Testis (tissue), 3 donors: ENCODE data around the gene COQ9. TPM values are rescaled to one million over a fixed set of nuclear protein-coding genes. Genes with fewer than 3 reads are reported as not detected.
"Not testable (repeated sequence)": the region's sequence is repeated elsewhere in the genome, so short reads cannot be mapped to it uniquely, and the experiment has no call there.

Experiments used
- DNase-seq: peaks from one replicate; pipeline ENCODE4 v3.0.0-alpha.2; 2019
- H3K27ac ChIP-seq, 2 donors: fragments of 200-600 bp; sonication (generic); one replicate each; pipeline ENCODE4 v1.5.1; 2019
- H3K27me3 ChIP-seq: fragments of 200-600 bp; sonication (generic); one replicate; pipeline ENCODE4 v1.5.1; 2019
- H3K36me3 ChIP-seq: fragments of 200-600 bp; sonication (generic); one replicate; pipeline ENCODE4 v1.5.1; 2017; ENCODE audit warnings: low read depth; ENCODE audit errors: missing control alignments
- H3K4me1 ChIP-seq: fragments of 200-600 bp; sonication (generic); one replicate; pipeline ENCODE4 v1.5.1; 2019
- H3K4me3 ChIP-seq, 2 donors: fragments of 200-600 bp; sonication (generic); one replicate each; pipeline ENCODE4 v1.5.1; 2017 to 2019
- H3K9me3 ChIP-seq: fragments of 200-600 bp; sonication (generic); one replicate; pipeline ENCODE4 v1.5.1; 2017
- POLR2A ChIP-seq: fragments of 450-650 bp; IDR thresholded peaks from one replicate; pipeline ENCODE4 v1.6.1; 2017; ENCODE audit warnings: antibody characterized with exemption, mild to moderate bottlenecking, moderate library complexity
- WGBS, 2 donors: methylation state at CpG; one replicate each; pipeline ENCODE4 v1.1.5; 2018; 5-methylcytosine and 5-hydroxymethylcytosine counted together
- intact Hi-C: fragments of 100-400 bp; cut with DNase I; formaldehyde crosslinking; loops from one replicate; pipeline ENCODE4 v1.15.1; 2023; ENCODE audit warnings: low total_unique reads
- polyA plus RNA-seq: library from polyadenylated mRNA; stranded (reverse); fragments of 350-450 nt; fragmentation: Illumina TruSeq; extraction: RNeasy Lipid Tissue Mini Kit (QIAGEN cat#74804); gene quantifications from one replicate; pipeline ENCODE4 v1.2.3, GENCODE V29; 2014; ENCODE audit warnings: low read depth, low replicate concordance; ENCODE audit not compliant: insufficient read depth
- total RNA-seq, 2 donors: library from RNA; depleted of rRNA; stranded (reverse); fragments of >200 nt; gene quantifications; one replicate each; pipeline ENCODE4 v1.2.3, GENCODE V29; 2016
- TF ChIP-seq, protein P1 (sequence below), 3 experiments: fragments of 450-650 bp in 2 of 3; fragments of 200-600 bp in 1 of 3; sonication (generic) in 1 of 3; IDR thresholded peaks; one replicate each; pipeline ENCODE4 v1.5.1; 2016 to 2019; ENCODE audit warnings: antibody characterized with exemption in 3 of 3, mild to moderate bottlenecking in 2 of 3, moderate library complexity in 1 of 3

Gene COQ9
- total and polyA plus RNA-seq, 3 donors from 2014 or later: 74.1 to 93.5 (median 77.1) TPM

GRCh38 chr16:57430955-57431354 is 16.3 kb upstream of the COQ9 start:
- H3K36me3 ChIP-seq: no peaks in the 10 kb centered on the region
- no peaks in the 10 kb centered on the region for H3K4me1 ChIP-seq
- no peaks in the 10 kb centered on the region for H3K27me3 ChIP-seq
- WGBS, 2 donors: 96% methylated on average over 5 of the region's 5 CpGs
- DNase-seq: no peak
- intact Hi-C loops: no loop called here
- no peak for TF ChIP-seq POLR2A
- TF ChIP-seq, protein P1, sequence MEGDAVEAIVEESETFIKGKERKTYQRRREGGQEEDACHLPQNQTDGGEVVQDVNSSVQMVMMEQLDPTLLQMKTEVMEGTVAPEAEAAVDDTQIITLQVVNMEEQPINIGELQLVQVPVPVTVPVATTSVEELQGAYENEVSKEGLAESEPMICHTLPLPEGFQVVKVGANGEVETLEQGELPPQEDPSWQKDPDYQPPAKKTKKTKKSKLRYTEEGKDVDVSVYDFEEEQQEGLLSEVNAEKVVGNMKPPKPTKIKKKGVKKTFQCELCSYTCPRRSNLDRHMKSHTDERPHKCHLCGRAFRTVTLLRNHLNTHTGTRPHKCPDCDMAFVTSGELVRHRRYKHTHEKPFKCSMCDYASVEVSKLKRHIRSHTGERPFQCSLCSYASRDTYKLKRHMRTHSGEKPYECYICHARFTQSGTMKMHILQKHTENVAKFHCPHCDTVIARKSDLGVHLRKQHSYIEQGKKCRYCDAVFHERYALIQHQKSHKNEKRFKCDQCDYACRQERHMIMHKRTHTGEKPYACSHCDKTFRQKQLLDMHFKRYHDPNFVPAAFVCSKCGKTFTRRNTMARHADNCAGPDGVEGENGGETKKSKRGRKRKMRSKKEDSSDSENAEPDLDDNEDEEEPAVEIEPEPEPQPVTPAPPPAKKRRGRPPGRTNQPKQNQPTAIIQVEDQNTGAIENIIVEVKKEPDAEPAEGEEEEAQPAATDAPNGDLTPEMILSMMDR (IDR thresholded peaks at IDR 0.05): no peak
- no peak overlapping the region for H3K27ac ChIP-seq
- H3K9me3 ChIP-seq: no peaks in the 10 kb centered on the region
- no peak overlapping the region for H3K4me3 ChIP-seq

- Histone ChIP-seq H3K36me3 (no peaks in the 10 kb centered on the region), H3K4me3 (no peak overlapping the region), H3K27me3 (no peaks in the 10 kb centered on the region), H3K4me1 (no peaks in the 10 kb centered on the region), H3K9me3 (no peaks in the 10 kb centered on the region), H3K27ac (no peak overlapping the region)
- WGBS, 2 donors: 95 to 96% methylated on average over 2 of the region's 2 CpGs
- DNase-seq: no peak
- intact Hi-C loops: no loop called here
- TF ChIP-seq, protein P1 (IDR thresholded peaks at IDR 0.05): no peak
- no peak for TF ChIP-seq POLR2A
These were observed 14.8 kb upstream of the COQ9 start for GRCh38 chr16:57432505-57432904.

GRCh38 chr16:57432989-57433388 is 14.3 kb upstream of the COQ9 start:
- TF ChIP-seq POLR2A: no peak
- TF ChIP-seq, protein P1 (IDR thresholded peaks at IDR 0.05): no peak
- Histone ChIP-seq H3K27ac (no peak overlapping the region), H3K4me1 (no peaks in the 10 kb centered on the region), H3K27me3 (no peaks in the 10 kb centered on the region), H3K9me3 (no peaks in the 10 kb centered on the region), H3K4me3 (no peak overlapping the region), H3K36me3 (no peaks in the 10 kb centered on the region)
- DNase-seq: no peak
- WGBS, 2 donors: 91 to 93% methylated on average over 3 of the region's 3 CpGs
- intact Hi-C loops: no loop called here

- TF ChIP-seq, protein P1 (IDR thresholded peaks at IDR 0.05): no peak
- no peak for TF ChIP-seq POLR2A
- H3K9me3 ChIP-seq: no peaks in the 10 kb centered on the region
- DNase-seq: no peak
- no peaks in the 10 kb centered on the region for H3K27me3 ChIP-seq
- no peak overlapping the region for H3K4me3 ChIP-seq
- 95 to 96% methylated on average over 2 of the region's 2 CpGs for WGBS, 2 donors
- intact Hi-C loops: no loop called here
- H3K27ac ChIP-seq: no peak overlapping the region
- no peaks in the 10 kb centered on the region for H3K36me3 ChIP-seq
- H3K4me1 ChIP-seq: no peaks in the 10 kb centered on the region
These were observed 13.3 kb upstream of the COQ9 start for GRCh38 chr16:57434003-57434402.

- Histone ChIP-seq H3K27me3 (no peaks in the 10 kb centered on the region), H3K9me3 (no peaks in the 10 kb centered on the region), H3K4me1 (no peaks in the 10 kb centered on the region), H3K4me3 (no peak overlapping the region), H3K36me3 (no peaks in the 10 kb centered on the region), H3K27ac (no peak overlapping the region)
- TF ChIP-seq, protein P1 (IDR thresholded peaks at IDR 0.05): no peak
- TF ChIP-seq POLR2A: no peak
- intact Hi-C loops: no loop called here
- 91 to 95% methylated on average over 1 of the region's 1 CpG for WGBS, 2 donors
- no peak for DNase-seq
These were observed 11.4 kb upstream of the COQ9 start for GRCh38 chr16:57435838-57436237.

DNA sequence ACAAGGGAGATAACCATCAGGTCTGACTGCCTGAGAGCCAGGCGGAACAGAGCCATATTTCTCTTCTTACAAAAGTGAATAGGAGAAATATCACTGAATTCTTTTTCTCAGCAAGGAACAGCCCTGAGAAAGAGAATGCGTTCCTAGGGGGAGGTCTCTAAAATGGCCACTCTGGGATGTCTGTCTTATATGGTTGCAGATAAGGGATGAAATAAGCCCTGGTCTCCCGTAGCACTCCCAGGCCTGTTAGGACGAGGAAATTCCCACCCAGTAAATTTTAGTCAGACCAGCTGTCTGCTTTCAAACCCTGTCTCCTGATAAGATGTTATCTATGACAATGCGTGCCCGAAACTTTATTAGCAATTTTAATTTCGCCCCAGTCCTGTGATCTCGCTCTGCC is 7.3 kb upstream of the COQ9 start:
- intact Hi-C loops, H3K4me3 ChIP-seq, H3K27ac ChIP-seq, H3K36me3 ChIP-seq, H3K27me3 ChIP-seq, H3K9me3 ChIP-seq, DNase-seq, H3K4me1 ChIP-seq: not testable (repeated sequence)
- 97% methylated on average over 8 of the region's 8 CpGs for WGBS, 2 donors

- WGBS, 2 donors: 94 to 99% methylated on average over 8 of the region's 8 CpGs
These were observed 6.7 kb upstream of the COQ9 start for GRCh38 chr16:57440551-57440950.

More at GRCh38 chr16:57440551-57440950, 6.7 kb upstream of the COQ9 start:
- H3K27ac ChIP-seq, H3K4me1 ChIP-seq, H3K36me3 ChIP-seq, H3K27me3 ChIP-seq, DNase-seq, H3K4me3 ChIP-seq, H3K9me3 ChIP-seq, intact Hi-C loops: not testable (repeated sequence)
